GM12801 (cell line): ENCODE results near the gene ACCS.

Experiments used
- TF ChIP-seq, protein P1 (sequence below): IDR thresholded peaks from one replicate; pipeline ENCODE4 v1.5.1; 2011; ENCODE audit warnings: control low read depth; ENCODE audit not compliant: insufficient read length; ENCODE audit errors: extremely low read depth

ACCS gene

DNA sequence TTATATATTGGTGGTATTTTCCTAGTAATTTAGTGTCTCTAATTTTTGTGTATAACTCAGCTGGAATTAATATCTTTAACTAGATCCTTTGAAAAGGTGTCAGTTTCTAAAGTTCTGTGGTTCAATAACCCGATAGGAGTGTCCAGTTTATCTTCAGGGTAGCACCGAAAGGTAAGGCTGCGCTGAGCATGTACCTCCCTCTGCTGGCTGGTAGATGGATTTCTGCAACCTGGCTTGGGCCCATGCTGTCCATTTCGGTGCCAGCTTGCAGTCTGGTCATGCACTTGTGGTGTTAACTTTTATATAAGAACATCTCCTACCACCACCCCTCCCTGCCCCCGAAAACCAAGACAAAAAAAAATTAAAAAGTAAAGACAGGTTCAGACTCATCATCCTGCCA, 54.1 kb downstream of the ACCS start:
- TF ChIP-seq, protein P1, sequence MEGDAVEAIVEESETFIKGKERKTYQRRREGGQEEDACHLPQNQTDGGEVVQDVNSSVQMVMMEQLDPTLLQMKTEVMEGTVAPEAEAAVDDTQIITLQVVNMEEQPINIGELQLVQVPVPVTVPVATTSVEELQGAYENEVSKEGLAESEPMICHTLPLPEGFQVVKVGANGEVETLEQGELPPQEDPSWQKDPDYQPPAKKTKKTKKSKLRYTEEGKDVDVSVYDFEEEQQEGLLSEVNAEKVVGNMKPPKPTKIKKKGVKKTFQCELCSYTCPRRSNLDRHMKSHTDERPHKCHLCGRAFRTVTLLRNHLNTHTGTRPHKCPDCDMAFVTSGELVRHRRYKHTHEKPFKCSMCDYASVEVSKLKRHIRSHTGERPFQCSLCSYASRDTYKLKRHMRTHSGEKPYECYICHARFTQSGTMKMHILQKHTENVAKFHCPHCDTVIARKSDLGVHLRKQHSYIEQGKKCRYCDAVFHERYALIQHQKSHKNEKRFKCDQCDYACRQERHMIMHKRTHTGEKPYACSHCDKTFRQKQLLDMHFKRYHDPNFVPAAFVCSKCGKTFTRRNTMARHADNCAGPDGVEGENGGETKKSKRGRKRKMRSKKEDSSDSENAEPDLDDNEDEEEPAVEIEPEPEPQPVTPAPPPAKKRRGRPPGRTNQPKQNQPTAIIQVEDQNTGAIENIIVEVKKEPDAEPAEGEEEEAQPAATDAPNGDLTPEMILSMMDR = no peak

DNA sequence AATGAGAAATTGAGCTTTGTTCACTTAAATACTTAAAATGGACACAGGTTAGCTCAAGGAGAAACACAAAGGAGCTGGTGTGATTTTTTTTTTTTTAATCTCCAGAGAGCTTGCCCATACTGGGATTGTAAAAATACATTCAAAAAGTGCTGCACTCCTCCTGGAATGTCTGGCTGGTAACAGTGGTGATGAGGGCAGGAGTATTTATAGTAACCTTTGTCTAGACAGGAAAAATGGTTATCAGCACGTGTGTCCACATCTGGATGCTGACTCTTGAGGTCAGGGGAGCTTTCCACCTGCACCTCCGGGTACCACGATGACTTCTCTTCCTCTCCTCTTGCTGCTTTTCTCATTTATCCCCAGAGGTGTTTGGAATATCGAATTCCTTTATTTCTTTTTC, 59.5 kb downstream of the ACCS start:
- TF ChIP-seq, protein P1 = no peak

DNA sequence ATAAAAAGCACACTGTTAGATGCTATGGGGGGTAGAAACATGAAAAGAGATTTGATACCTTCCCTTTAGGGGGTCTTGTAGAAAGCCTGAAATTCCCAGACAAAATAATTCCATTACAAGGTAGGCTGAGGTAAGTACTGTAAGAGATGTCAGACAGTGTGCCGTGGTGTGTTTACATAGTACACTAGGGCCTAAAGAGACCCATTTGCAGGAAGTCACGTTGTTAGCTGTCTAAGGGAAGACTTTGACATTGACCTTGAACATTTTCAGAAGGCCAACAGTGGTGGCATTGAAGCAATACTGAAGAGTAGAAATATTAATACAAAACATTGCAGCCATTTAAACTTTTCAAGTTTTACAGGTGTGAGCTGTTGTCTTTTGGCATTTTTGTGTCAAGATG, 60.2 kb downstream of the ACCS start:
- TF ChIP-seq, protein P1 = no peak

DNA sequence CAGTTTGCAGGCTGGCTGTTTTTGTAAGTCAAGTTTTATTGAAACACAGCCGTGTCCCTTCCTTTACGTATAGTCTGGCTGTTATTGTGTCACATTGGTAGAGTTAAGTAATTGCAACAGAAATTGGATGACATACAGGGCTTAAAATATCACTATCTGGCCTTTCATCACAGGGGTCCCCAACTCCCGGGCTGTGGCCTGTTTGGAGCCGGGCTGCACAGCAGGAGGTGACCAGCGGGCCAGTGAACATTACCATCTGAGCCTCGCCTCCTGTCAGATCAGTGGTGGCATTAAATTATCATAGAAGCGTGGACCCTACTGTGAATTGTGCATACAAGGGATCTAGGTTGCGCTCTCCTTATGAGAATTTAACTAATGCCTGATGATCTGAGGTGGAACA, 61.1 kb downstream of the ACCS start:
- TF ChIP-seq, protein P1 = no peak

DNA sequence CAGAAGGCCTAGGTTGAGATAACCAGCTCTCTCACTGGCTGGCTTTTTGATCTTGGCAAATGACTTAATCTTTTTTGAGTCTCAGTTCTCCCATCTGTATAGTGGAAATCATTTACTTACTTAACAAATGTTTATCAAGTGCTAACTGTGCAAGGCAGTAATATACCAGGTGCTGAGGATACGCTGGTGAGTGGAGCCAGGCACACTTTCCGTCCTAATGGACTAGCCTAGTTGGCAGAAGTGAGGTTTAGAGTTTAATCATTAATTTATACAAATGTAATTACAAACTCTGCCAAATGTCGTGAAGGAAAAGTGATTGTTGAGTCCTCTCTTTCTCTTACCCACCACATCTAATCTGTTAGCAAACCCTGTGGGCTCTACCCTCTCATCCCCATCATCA, 62.7 kb downstream of the ACCS start:
- TF ChIP-seq, protein P1 = no peak

DNA sequence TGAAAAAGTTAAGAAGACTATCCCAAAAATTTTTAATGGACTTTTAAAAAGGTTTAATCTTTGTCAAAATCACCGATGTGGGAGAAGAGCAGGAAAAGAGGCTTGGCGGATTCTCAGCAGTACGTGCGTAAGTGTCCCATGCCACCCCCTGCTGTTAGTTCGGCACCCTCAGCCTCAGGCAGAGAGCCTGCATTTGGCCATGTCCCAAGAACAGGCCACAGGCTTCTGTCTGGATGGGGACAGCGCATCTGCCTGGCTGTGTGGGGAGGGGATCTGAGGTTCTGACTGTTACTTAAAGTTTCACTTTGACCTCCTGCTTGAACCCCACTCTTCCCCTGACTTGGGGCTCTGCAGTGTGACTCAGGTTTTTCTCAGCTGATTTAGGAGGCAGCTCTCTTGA, 64.7 kb downstream of the ACCS start:
- TF ChIP-seq, protein P1 = no peak

DNA sequence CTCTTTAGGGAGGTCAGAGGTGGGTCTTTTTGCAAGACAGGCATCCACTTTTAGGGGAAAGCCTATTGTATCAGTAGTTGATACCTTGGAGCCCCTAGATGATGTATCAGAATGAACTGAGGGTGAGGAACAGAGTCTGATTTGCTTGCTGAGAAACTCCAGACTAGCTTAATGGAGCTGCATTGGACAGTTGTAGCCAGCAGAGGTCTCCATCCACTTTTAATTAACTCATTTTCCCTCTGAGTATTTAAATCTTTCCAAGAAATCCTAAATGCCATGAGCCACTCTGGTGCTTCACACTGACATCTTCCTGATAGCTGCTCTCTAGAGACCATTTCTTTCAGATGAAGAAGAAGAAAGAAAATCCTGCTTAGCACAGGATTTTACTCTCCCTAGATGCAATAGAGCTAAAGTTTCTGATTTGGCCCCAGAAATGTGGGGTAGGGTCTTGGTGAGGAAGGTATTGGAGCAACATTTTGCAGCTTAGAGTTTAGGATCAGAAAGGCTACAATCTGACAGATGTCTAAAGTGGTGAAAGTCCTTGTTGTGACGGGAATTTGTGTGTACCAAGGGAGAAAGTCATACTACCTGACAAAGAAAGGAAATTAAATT, 67.4 kb downstream of the ACCS start:
- TF ChIP-seq, protein P1 = no peak
